A673 (cell line): ENCODE data around the gene AQP4.

Source experiments
- EZH2 ChIP-seq: fragments of 200-600 bp; sonication (generic); IDR thresholded peaks from 2 replicates; pipeline ENCODE4 v1.6.1; 2017; ENCODE audit warnings: borderline replicate concordance, low read depth, mild to moderate bottlenecking, mixed read lengths, antibody characterized with exemption, low read length; ENCODE audit not compliant: poor library complexity, severe bottlenecking
- TF ChIP-seq, protein P1 (sequence below): fragments of 300-800, 200-600 bp; sonication (generic); conservative IDR thresholded peaks from 2 replicates; pipeline ENCODE4 v1.5.1; 2017; ENCODE audit warnings: low read depth, mild to moderate bottlenecking, antibody characterized with exemption, low read length, moderate library complexity, mixed read lengths

DNA sequence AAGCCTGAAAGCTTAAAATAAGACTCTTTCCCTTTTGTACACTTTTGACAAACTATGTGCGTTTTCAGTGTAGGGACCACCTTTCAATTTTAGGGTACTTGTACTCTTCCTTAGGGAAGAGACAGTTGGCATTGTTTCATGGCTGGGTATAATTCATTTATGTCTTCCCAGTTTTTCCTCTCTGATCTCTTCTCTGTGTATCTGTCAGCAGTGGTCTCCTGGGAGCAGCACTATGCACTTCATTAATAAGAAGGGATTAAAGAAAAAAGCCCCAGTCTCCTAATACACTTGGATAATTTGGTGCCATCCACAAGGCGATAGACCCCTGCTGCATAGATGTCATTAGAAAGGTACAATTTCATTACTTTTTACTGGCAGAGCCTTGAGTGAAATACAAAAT is 12.1 kb downstream of the AQP4 start:
- TF ChIP-seq, protein P1, sequence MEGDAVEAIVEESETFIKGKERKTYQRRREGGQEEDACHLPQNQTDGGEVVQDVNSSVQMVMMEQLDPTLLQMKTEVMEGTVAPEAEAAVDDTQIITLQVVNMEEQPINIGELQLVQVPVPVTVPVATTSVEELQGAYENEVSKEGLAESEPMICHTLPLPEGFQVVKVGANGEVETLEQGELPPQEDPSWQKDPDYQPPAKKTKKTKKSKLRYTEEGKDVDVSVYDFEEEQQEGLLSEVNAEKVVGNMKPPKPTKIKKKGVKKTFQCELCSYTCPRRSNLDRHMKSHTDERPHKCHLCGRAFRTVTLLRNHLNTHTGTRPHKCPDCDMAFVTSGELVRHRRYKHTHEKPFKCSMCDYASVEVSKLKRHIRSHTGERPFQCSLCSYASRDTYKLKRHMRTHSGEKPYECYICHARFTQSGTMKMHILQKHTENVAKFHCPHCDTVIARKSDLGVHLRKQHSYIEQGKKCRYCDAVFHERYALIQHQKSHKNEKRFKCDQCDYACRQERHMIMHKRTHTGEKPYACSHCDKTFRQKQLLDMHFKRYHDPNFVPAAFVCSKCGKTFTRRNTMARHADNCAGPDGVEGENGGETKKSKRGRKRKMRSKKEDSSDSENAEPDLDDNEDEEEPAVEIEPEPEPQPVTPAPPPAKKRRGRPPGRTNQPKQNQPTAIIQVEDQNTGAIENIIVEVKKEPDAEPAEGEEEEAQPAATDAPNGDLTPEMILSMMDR, result no peak
- TF ChIP-seq EZH2, result no peak
